Cardiac muscle cell (in vitro differentiated cells and primary cell): ENCODE results near the gene RFPL3. TPM values are rescaled to one million over a fixed set of nuclear protein-coding genes. Genes with fewer than 3 reads are reported as not detected.

Source experiments
- DNase-seq, 2 donors: peaks; one replicate each; pipeline versions ENCODE4 v3.0.0 to v3.0.0-alpha.2; 2010 to 2017; ENCODE audit warnings: low read depth in 1 of 2, low spot score in 1 of 2
- H3K27ac ChIP-seq: fragments of 200-600 bp; sonication (generic); 2 replicates; pipeline ENCODE4 v1.5.1; 2016
- H3K27me3 ChIP-seq: fragments of 200-600 bp; sonication (generic); 2 replicates; pipeline ENCODE4 v1.6.0; 2016; ENCODE audit warnings: control low read depth
- H3K36me3 ChIP-seq: fragments of 200-600 bp; sonication (generic); 2 replicates; pipeline ENCODE4 v1.5.1; 2016; ENCODE audit warnings: control low read depth
- H3K4me1 ChIP-seq: fragments of 200-600 bp; sonication (generic); 2 replicates; pipeline ENCODE4 v1.8.1; 2017; ENCODE audit warnings: low read depth, mild to moderate bottlenecking, mixed run types
- H3K4me3 ChIP-seq: fragments of 200-600 bp; sonication (generic); 2 replicates; pipeline ENCODE4 v1.5.1; 2016; ENCODE audit warnings: mild to moderate bottlenecking
- H3K9me3 ChIP-seq: fragments of 200-600 bp; sonication (generic); 2 replicates; pipeline ENCODE4 v1.5.1; 2017; ENCODE audit warnings: low read depth, mild to moderate bottlenecking, control low read depth
- CTCF ChIP-seq: IDR thresholded peaks from 2 replicates; pipeline ENCODE4 v1.5.1; 2012; ENCODE audit warnings: low read depth, mild to moderate bottlenecking, low read length
- polyA plus RNA-seq: library from polyadenylated mRNA; unstranded; fragments of >200 nt; fragmentation: Nextera tagmentation; extraction: Ambion mirVana; gene quantifications from 2 replicates; pipeline ENCODE4 v1.2.1, GENCODE V29; 2016
- total RNA-seq: library from RNA; depleted of rRNA; stranded (reverse); fragments of >200 nt; gene quantifications from 2 replicates; pipeline ENCODE4 v1.2.3, GENCODE V29; 2016

The RFPL3 gene
- total and polyA plus RNA-seq, 2 experiments from 2014 or later: not detected

- Histone ChIP-seq H3K27ac (no peak overlapping the region), H3K9me3 (no peaks in the 10 kb centered on the region), H3K27me3 (no peaks in the 10 kb centered on the region), H3K4me3 (no peak overlapping the region), H3K4me1 (no peaks in the 10 kb centered on the region), H3K36me3 (no peaks in the 10 kb centered on the region)
- DNase-seq: no peak
- no peak for TF ChIP-seq CTCF
Measured at GRCh38 chr22:32312748-32313147, 44.9 kb upstream of the RFPL3 start.

- H3K27ac ChIP-seq: no peak overlapping the region
- no peak for DNase-seq
- H3K9me3 ChIP-seq: no peaks in the 10 kb centered on the region
- TF ChIP-seq CTCF: no peak
- H3K36me3 ChIP-seq: no peaks in the 10 kb centered on the region
- no peak overlapping the region for H3K4me3 ChIP-seq
- no peaks in the 10 kb centered on the region for H3K27me3 ChIP-seq
- no peaks in the 10 kb centered on the region for H3K4me1 ChIP-seq
Measured at GRCh38 chr22:32313532-32313931, 44.1 kb upstream of the RFPL3 start.

GRCh38 chr22:32317524-32317923 lies 40.1 kb upstream of the RFPL3 start:
- no peak for TF ChIP-seq CTCF
- H3K4me1 ChIP-seq: no peaks in the 10 kb centered on the region
- no peak for DNase-seq
- no peaks in the 10 kb centered on the region for H3K36me3 ChIP-seq
- H3K27me3 ChIP-seq: no peaks in the 10 kb centered on the region
- H3K27ac ChIP-seq: no peak overlapping the region
- no peak overlapping the region for H3K4me3 ChIP-seq
- H3K9me3 ChIP-seq: no peaks in the 10 kb centered on the region

GRCh38 chr22:32318361-32318760 lies 39.3 kb upstream of the RFPL3 start:
- no peak for DNase-seq
- Histone ChIP-seq H3K4me3 (no peak overlapping the region), H3K27me3 (no peaks in the 10 kb centered on the region), H3K4me1 (no peaks in the 10 kb centered on the region), H3K27ac (no peak overlapping the region), H3K9me3 (no peaks in the 10 kb centered on the region), H3K36me3 (no peaks in the 10 kb centered on the region)
- TF ChIP-seq CTCF: no peak

GRCh38 chr22:32319861-32320406 lies 37.7 kb upstream of the RFPL3 start:
- Histone ChIP-seq H3K27me3 (no peaks in the 10 kb centered on the region), H3K4me1 (no peaks in the 10 kb centered on the region), H3K9me3 (no peaks in the 10 kb centered on the region), H3K27ac (no peak overlapping the region), H3K4me3 (no peak overlapping the region), H3K36me3 (no peaks in the 10 kb centered on the region)
- DNase-seq: no peak
- TF ChIP-seq CTCF: no peak

- Histone ChIP-seq H3K4me1 (no peaks in the 10 kb centered on the region), H3K9me3 (no peaks in the 10 kb centered on the region), H3K27ac (no peak overlapping the region), H3K4me3 (no peak overlapping the region), H3K36me3 (no peaks in the 10 kb centered on the region), H3K27me3 (no peaks in the 10 kb centered on the region)
- TF ChIP-seq CTCF: no peak
- DNase-seq: no peak
Measured at GRCh38 chr22:32322986-32323385, 34.7 kb upstream of the RFPL3 start.
